ENCODE results near the gene SH3BGRL3.
"Not testable (repeated sequence)": the region's sequence is repeated elsewhere in the genome, so short reads cannot be mapped to it uniquely, and the experiment has no call there.

SH3BGRL3 gene

GRCh38 chr1:26279456-26280332 lies at the start of gene SH3BGRL3:
TSS of gene SH3BGRL3 (plus strand) at chr1:26280086. CDS start at chr1:26280156, 70 bp downstream.
- DNase-seq (ENCODE audit: low spot score) = peak; percentile 85

- DNase-seq (ENCODE audit: low spot score) = not testable (repeated sequence)
Measured at GRCh38 chr1:26230682-26231081, 49.2 kb upstream of the SH3BGRL3 start.

GRCh38 chr1:26233903-26234643 lies 45.8 kb upstream of the SH3BGRL3 start, which contains the start of gene CEP85:
TSS of gene CEP85 (plus strand) at chr1:26234200. CDS start at chr1:26239784, 5,584 bp downstream.
- DNase-seq (ENCODE audit: low spot score) = peak; percentile 97

GRCh38 chr1:26234644-26235370 lies 45.1 kb upstream of the SH3BGRL3 start:
- no peak for DNase-seq (ENCODE audit: low spot score)

GRCh38 chr1:26237230-26237966 lies 42.5 kb upstream of the SH3BGRL3 start:
- peak; percentile 45 for DNase-seq (ENCODE audit: low spot score)

GRCh38 chr1:26239936-26240335 lies 40.0 kb upstream of the SH3BGRL3 start:
- peak; percentile 65 for DNase-seq (ENCODE audit: low spot score)

GRCh38 chr1:26252718-26253117 lies 27.2 kb upstream of the SH3BGRL3 start:
- DNase-seq (ENCODE audit: low spot score) = no peak

GRCh38 chr1:26254404-26254803 lies 25.5 kb upstream of the SH3BGRL3 start:
- DNase-seq (ENCODE audit: low spot score) = no peak

GRCh38 chr1:26257222-26257621 lies 22.7 kb upstream of the SH3BGRL3 start:
- no peak for DNase-seq (ENCODE audit: low spot score)

- DNase-seq (ENCODE audit: low spot score) = no peak
Measured at GRCh38 chr1:26259005-26259404, 20.9 kb upstream of the SH3BGRL3 start.

GRCh38 chr1:26259578-26259977 lies 20.3 kb upstream of the SH3BGRL3 start:
- DNase-seq (ENCODE audit: low spot score) = no peak

GRCh38 chr1:26263212-26263611 lies 16.7 kb upstream of the SH3BGRL3 start:
- no peak for DNase-seq (ENCODE audit: low spot score)

- no peak for DNase-seq (ENCODE audit: low spot score)
Measured at GRCh38 chr1:26265405-26265804, 14.5 kb upstream of the SH3BGRL3 start.

GRCh38 chr1:26268290-26269197 lies 11.3 kb upstream of the SH3BGRL3 start:
- DNase-seq (ENCODE audit: low spot score) = no peak

GRCh38 chr1:26269198-26269550 lies 10.7 kb upstream of the SH3BGRL3 start:
- no peak for DNase-seq (ENCODE audit: low spot score)

- no peak for DNase-seq (ENCODE audit: low spot score)
Measured at GRCh38 chr1:26274801-26275425, 5.0 kb upstream of the SH3BGRL3 start.

- peak; percentile 75 for DNase-seq (ENCODE audit: low spot score)
Measured at GRCh38 chr1:26275580-26276431, 4.1 kb upstream of the SH3BGRL3 start.

GRCh38 chr1:26276432-26276838 lies 3.5 kb upstream of the SH3BGRL3 start:
- no peak for DNase-seq (ENCODE audit: low spot score)

GRCh38 chr1:26277261-26277661 lies 2.6 kb upstream of the SH3BGRL3 start:
- no peak for DNase-seq (ENCODE audit: low spot score)
